WTC11 (cell line): ENCODE measurements around the gene MTCL1. TPM values are rescaled to one million over a fixed set of nuclear protein-coding genes. Genes with fewer than 3 reads are reported as not detected.

Experiments used
- ATAC-seq: fragments of 200-7000 bp; cut with Tn5 transposase; 2 replicates; pipeline ENCODE4 v1.10.0; 2021; ENCODE audit warnings: mild to moderate bottlenecking, moderate library complexity
- CTCF ChIA-PET: fragments of 300-600 bp; sonication (Branson Sonifier 250); formaldehyde crosslinking; loops from one replicate; lab custom pipeline; 2021; ENCODE audit warnings: antibody characterized with exemption; lab: Charles Lee
- POLR2A ChIA-PET: fragments of 350-600 bp; sonication (Branson Sonifier 250); formaldehyde crosslinking; loops from one replicate; lab custom pipeline; 2021; ENCODE audit warnings: antibody characterized with exemption; lab: Charles Lee
- DNase-seq: peaks from one replicate; pipeline ENCODE4 v3.0.0; 2021; ENCODE audit warnings: low spot score
- H3K27ac Mint-ChIP-seq: 2 replicates; pipeline ENCODE4 v1.8.0; 2021; ENCODE audit warnings: mixed read lengths
- H3K27me3 Mint-ChIP-seq: 2 replicates; pipeline ENCODE4 v1.8.0; 2021; ENCODE audit warnings: low read depth, mild to moderate bottlenecking, moderate library complexity, mixed read lengths
- H3K36me3 Mint-ChIP-seq: 2 replicates; pipeline ENCODE4 v1.8.0; 2021; ENCODE audit warnings: mixed read lengths
- H3K4me1 Mint-ChIP-seq: 2 replicates; pipeline ENCODE4 v1.8.0; 2022; ENCODE audit warnings: mixed read lengths
- H3K4me3 Mint-ChIP-seq: 2 replicates; pipeline ENCODE4 v1.8.0; 2021; ENCODE audit warnings: mild to moderate bottlenecking, moderate library complexity, mixed read lengths
- H3K9me3 Mint-ChIP-seq: 2 replicates; pipeline ENCODE4 v1.8.0; 2021; ENCODE audit warnings: mixed read lengths
- ARID4B ChIP-seq: sonication (generic); formaldehyde crosslinking; IDR thresholded peaks from 2 replicates; pipeline ENCODE4 v1.8.0; 2023; ENCODE audit warnings: missing genetic modification reagents, mild to moderate bottlenecking, borderline replicate concordance
- ATF1 ChIP-seq: sonication (generic); formaldehyde crosslinking; IDR thresholded peaks from 2 replicates; pipeline ENCODE4 v1.8.1; 2023; ENCODE audit warnings: mild to moderate bottlenecking, moderate library complexity, missing genetic modification reagents
- CBFB ChIP-seq: sonication (generic); formaldehyde crosslinking; IDR thresholded peaks from 2 replicates; pipeline ENCODE4 v1.8.1; 2022; ENCODE audit warnings: mild to moderate bottlenecking, low read depth, missing genetic modification reagents
- ESRRA ChIP-seq: sonication (generic); formaldehyde crosslinking; IDR thresholded peaks from 2 replicates; pipeline ENCODE4 v1.8.1; 2022; ENCODE audit warnings: mild to moderate bottlenecking, missing genetic modification reagents, borderline replicate concordance
- GRHL2 ChIP-seq: fragments of 250-450 bp; sonication (Bioruptor Pico); IDR thresholded peaks from 2 replicates; pipeline ENCODE4 v1.8.0; 2022; ENCODE audit warnings: mild to moderate bottlenecking, moderate library complexity; ENCODE audit not compliant: insufficient replicate concordance, severe bottlenecking
- NFE2L1 ChIP-seq: sonication (generic); formaldehyde crosslinking; IDR thresholded peaks from 2 replicates; pipeline ENCODE4 v1.8.1; 2023; ENCODE audit warnings: missing genetic modification reagents
- NR1H2 ChIP-seq: sonication (generic); formaldehyde crosslinking; IDR thresholded peaks from 2 replicates; pipeline ENCODE4 v1.9.0; 2021; ENCODE audit warnings: mild to moderate bottlenecking, moderate library complexity, missing genetic modification reagents
- SP1 ChIP-seq: sonication (generic); formaldehyde crosslinking; conservative IDR thresholded peaks from 2 replicates; pipeline ENCODE4 v1.8.1; 2022; ENCODE audit warnings: missing genetic modification reagents
- TP53 ChIP-seq: sonication (generic); formaldehyde crosslinking; IDR thresholded peaks from 2 replicates; pipeline ENCODE4 v1.8.1; 2023; ENCODE audit warnings: mild to moderate bottlenecking, missing genetic modification reagents
- ZNF232 ChIP-seq: sonication (generic); formaldehyde crosslinking; IDR thresholded peaks from 2 replicates; pipeline ENCODE4 v1.8.0; 2022; ENCODE audit warnings: mild to moderate bottlenecking, missing genetic modification reagents
- ZNF263 ChIP-seq: sonication (generic); formaldehyde crosslinking; IDR thresholded peaks from 2 replicates; pipeline ENCODE4 v1.8.1; 2022; ENCODE audit warnings: low read depth, mild to moderate bottlenecking, moderate library complexity, missing genetic modification reagents
- ZNF423 ChIP-seq: fragments of 250-450 bp; sonication (Bioruptor Pico); IDR thresholded peaks from 2 replicates; pipeline ENCODE4 v2.1.2; 2022; ENCODE audit warnings: mild to moderate bottlenecking, moderate library complexity
- total RNA-seq: library from RNA; stranded (reverse); gene quantifications from 3 replicates; pipeline ENCODE4 v1.2.3, GENCODE V29; 2021
- TF ChIP-seq, protein P1 (sequence below): sonication (generic); formaldehyde crosslinking; IDR thresholded peaks from 2 replicates; pipeline ENCODE4 v1.8.0; 2023; ENCODE audit warnings: mild to moderate bottlenecking, missing genetic modification reagents
- TF ChIP-seq, protein P2 (sequence below): sonication (generic); formaldehyde crosslinking; IDR thresholded peaks from 2 replicates; pipeline ENCODE4 v1.8.0; 2022; ENCODE audit warnings: mild to moderate bottlenecking, missing genetic modification reagents
- TF ChIP-seq, protein P3 (sequence below): sonication (generic); formaldehyde crosslinking; IDR thresholded peaks from 2 replicates; pipeline ENCODE4 v1.8.1; 2023; ENCODE audit warnings: mild to moderate bottlenecking, missing genetic modification reagents, borderline replicate concordance

The MTCL1 gene
- total RNA-seq, 1 experiment from 2014 or later: 64.3 TPM

GRCh38 chr18:8717011-8717770, 11.8 kb downstream of the MTCL1 start:
- POLR2A ChIA-PET: interaction anchor here (1.1 kb wide), 1 partner anchor 10 kb away, joined by 4 read pairs; no protein-coding TSS in a partner anchor

More at GRCh38 chr18:8717011-8717770, 11.8 kb downstream of the MTCL1 start:
- ATAC-seq (peak; percentile 89), DNase-seq (peak; percentile 71)
- Mint-ChIP-seq H3K9me3 (0 out of 2 replicates have a peak, but pooled peaks cover 4% of the 10 kb centered on the region), H3K27me3 (no peaks in the 10 kb centered on the region), H3K4me1 (peaks cover 75% of the 10 kb centered on the region), H3K36me3 (peaks cover 41% of the 10 kb centered on the region), H3K4me3 (peak overlapping the region; percentile 35), H3K27ac (peak overlapping the region; percentile 82)
- CTCF ChIA-PET: interaction anchor here (0.6 to 3.3 kb wide), 4 partner anchors 10 to 238 kb away, joined by 3 to 25 read pairs (median 5); no protein-coding TSS in a partner anchor
- TF ChIP-seq ZNF232 (CRISPR knock-in tag) (peak; percentile 72; the same call in 1 of the 2 replicates), ESRRA (CRISPR knock-in tag) (no peak), ATF1 (CRISPR knock-in tag) (no peak), ZNF263 (CRISPR knock-in tag) (no peak), NFE2L1 (CRISPR knock-in tag) (peak; percentile 40; the same call in 1 of the 2 replicates), GRHL2 (CRISPR knock-in tag) (no peak), CBFB (CRISPR knock-in tag) (no peak), SP1 (CRISPR knock-in tag) (peak; percentile 64), ZNF423 (peak; percentile 95), NR1H2 (CRISPR knock-in tag) (no peak), TP53 (no peak), ARID4B (no peak)
- TF ChIP-seq, protein P1, sequence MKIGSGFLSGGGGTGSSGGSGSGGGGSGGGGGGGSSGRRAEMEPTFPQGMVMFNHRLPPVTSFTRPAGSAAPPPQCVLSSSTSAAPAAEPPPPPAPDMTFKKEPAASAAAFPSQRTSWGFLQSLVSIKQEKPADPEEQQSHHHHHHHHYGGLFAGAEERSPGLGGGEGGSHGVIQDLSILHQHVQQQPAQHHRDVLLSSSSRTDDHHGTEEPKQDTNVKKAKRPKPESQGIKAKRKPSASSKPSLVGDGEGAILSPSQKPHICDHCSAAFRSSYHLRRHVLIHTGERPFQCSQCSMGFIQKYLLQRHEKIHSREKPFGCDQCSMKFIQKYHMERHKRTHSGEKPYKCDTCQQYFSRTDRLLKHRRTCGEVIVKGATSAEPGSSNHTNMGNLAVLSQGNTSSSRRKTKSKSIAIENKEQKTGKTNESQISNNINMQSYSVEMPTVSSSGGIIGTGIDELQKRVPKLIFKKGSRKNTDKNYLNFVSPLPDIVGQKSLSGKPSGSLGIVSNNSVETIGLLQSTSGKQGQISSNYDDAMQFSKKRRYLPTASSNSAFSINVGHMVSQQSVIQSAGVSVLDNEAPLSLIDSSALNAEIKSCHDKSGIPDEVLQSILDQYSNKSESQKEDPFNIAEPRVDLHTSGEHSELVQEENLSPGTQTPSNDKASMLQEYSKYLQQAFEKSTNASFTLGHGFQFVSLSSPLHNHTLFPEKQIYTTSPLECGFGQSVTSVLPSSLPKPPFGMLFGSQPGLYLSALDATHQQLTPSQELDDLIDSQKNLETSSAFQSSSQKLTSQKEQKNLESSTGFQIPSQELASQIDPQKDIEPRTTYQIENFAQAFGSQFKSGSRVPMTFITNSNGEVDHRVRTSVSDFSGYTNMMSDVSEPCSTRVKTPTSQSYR: peak; percentile 87
- TF ChIP-seq, protein P2, sequence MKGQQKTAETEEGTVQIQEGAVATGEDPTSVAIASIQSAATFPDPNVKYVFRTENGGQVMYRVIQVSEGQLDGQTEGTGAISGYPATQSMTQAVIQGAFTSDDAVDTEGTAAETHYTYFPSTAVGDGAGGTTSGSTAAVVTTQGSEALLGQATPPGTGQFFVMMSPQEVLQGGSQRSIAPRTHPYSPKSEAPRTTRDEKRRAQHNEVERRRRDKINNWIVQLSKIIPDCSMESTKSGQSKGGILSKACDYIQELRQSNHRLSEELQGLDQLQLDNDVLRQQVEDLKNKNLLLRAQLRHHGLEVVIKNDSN: no peak
- TF ChIP-seq, protein P3, sequence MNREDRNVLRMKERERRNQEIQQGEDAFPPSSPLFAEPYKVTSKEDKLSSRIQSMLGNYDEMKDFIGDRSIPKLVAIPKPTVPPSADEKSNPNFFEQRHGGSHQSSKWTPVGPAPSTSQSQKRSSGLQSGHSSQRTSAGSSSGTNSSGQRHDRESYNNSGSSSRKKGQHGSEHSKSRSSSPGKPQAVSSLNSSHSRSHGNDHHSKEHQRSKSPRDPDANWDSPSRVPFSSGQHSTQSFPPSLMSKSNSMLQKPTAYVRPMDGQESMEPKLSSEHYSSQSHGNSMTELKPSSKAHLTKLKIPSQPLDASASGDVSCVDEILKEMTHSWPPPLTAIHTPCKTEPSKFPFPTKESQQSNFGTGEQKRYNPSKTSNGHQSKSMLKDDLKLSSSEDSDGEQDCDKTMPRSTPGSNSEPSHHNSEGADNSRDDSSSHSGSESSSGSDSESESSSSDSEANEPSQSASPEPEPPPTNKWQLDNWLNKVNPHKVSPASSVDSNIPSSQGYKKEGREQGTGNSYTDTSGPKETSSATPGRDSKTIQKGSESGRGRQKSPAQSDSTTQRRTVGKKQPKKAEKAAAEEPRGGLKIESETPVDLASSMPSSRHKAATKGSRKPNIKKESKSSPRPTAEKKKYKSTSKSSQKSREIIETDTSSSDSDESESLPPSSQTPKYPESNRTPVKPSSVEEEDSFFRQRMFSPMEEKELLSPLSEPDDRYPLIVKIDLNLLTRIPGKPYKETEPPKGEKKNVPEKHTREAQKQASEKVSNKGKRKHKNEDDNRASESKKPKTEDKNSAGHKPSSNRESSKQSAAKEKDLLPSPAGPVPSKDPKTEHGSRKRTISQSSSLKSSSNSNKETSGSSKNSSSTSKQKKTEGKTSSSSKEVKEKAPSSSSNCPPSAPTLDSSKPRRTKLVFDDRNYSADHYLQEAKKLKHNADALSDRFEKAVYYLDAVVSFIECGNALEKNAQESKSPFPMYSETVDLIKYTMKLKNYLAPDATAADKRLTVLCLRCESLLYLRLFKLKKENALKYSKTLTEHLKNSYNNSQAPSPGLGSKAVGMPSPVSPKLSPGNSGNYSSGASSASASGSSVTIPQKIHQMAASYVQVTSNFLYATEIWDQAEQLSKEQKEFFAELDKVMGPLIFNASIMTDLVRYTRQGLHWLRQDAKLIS (CRISPR knock-in tag): no peak
